ENCODE measurements around the gene SALL4. TPM values are rescaled to one million over a fixed set of nuclear protein-coding genes. Genes with fewer than 3 reads are reported as not detected.

The SALL4 gene
- total RNA-seq, 1 experiment from 2014 or later: 279 TPM

GRCh38 chr20:51763965-51764602 lies 38.2 kb downstream of the SALL4 start:
- Histone ChIP-seq H3K14ac (ENCODE audit: insufficient read depth, low read length) (no peak overlapping the region), H3K23ac (ENCODE audit: insufficient read length, low read depth, low read length) (no peak overlapping the region), H3K9me3 (ENCODE audit: control insufficient read depth, low read depth, low read length) (no peaks in the 10 kb centered on the region), H2BK15ac (ENCODE audit: low read depth, low read length) (no peak overlapping the region), H3K27me3 (ENCODE audit: insufficient read depth, low read length) (no peaks in the 10 kb centered on the region), H3K4me2 (ENCODE audit: insufficient read depth, insufficient read length, low read length) (no peak overlapping the region), H2BK120ac (ENCODE audit: low read depth, low read length, poor library complexity, severe bottlenecking) (no peak overlapping the region), H3K18ac (ENCODE audit: insufficient read length, low read depth, low read length) (no peak overlapping the region), H4K20me1 (ENCODE audit: control insufficient read depth, insufficient read depth, insufficient read length) (no peaks in the 10 kb centered on the region), H3K27ac (ENCODE audit: insufficient read length, low read depth, low read length) (no peak overlapping the region), H4K91ac (ENCODE audit: insufficient read length, low read depth, low read length) (no peak overlapping the region), H3K56ac (ENCODE audit: insufficient read length, low read depth, low read length) (no peak overlapping the region), H3K4me1 (ENCODE audit: insufficient read depth, low read length) (no peaks in the 10 kb centered on the region), H2BK5ac (ENCODE audit: insufficient read length, low read length) (no peak overlapping the region), H3K4ac (ENCODE audit: low read depth, low read length) (no peak overlapping the region), H3T11ph (ENCODE audit: low read length) (no peak overlapping the region), H2BK12ac (ENCODE audit: insufficient read length, low read depth, low read length) (no peak overlapping the region), H2AFZ (ENCODE audit: low read length) (no peak overlapping the region), H2AK5ac (ENCODE audit: insufficient read length, low read length) (peak overlapping the region; percentile 65), H4K5ac (ENCODE audit: insufficient read length, low read depth, low read length) (no peak overlapping the region), H3K79me1 (ENCODE audit: insufficient read depth, low read depth, low read length, poor library complexity, severe bottlenecking) (no peaks in the 10 kb centered on the region), H3K9ac (ENCODE audit: extremely low read depth, insufficient read length, low read length) (no peak overlapping the region), H3K23me2 (ENCODE audit: insufficient read length, low read depth, low read length, poor library complexity, severe bottlenecking) (peaks cover 8% of the 10 kb centered on the region), H4K8ac (replicated peaks; ENCODE audit: insufficient read length, low read depth, low read length) (no peak overlapping the region), H2BK20ac (ENCODE audit: low read depth, low read length, poor library complexity, severe bottlenecking) (no peak overlapping the region), H3K79me2 (ENCODE audit: insufficient read depth, low read length) (no peaks in the 10 kb centered on the region)
- DNase-seq: no peak
- Mint-ChIP-seq H3K27ac (no peak overlapping the region; a peak in 1 of 7 replicates), H3K9me3 (peaks cover 5% of the 10 kb centered on the region in 2 experiments; a peak in 4 of 5 replicates), H3K4me3 (no peak overlapping the region), H3K27me3 (ENCODE audit: low read depth) (peaks cover 5% of the 10 kb centered on the region), H3K36me3 (ENCODE audit: insufficient read depth in 1 of 3, low read depth in 3 of 3) (peaks cover 5 to 14% (median 9%) of the 10 kb centered on the region in 3 experiments), H3K4me1 (peaks cover 20 to 22% of the 10 kb centered on the region in 2 experiments)
- no peak for TF ChIP-seq CTCF (conservative IDR thresholded peaks at IDR 0.05)
- no CpG with 5 or more reads among the region's 6 CpGs for WGBS (ENCODE audit: extremely low coverage, insufficient read length, low lambda C conversion rate)
